SK-N-MC (cell line): Measurements from ENCODE around the gene FGA.

Experiments
- DNase-seq: peaks from one replicate; pipeline ENCODE4 v3.0.0-alpha.2; 2011; ENCODE audit warnings: low read depth, low spot score
- H3K27ac ChIP-seq: fragments of 200-600 bp; sonication (generic); 2 replicates; pipeline ENCODE4 v1.5.1; 2016; ENCODE audit warnings: mixed run types
- H3K36me3 ChIP-seq: fragments of 200-600 bp; sonication (generic); 2 replicates; pipeline ENCODE4 v1.6.1; 2017; ENCODE audit warnings: antibody characterized with exemption, low read length, mixed read lengths; ENCODE audit not compliant: insufficient read depth
- H3K4me3 ChIP-seq: fragments of 200-600 bp; sonication (generic); 2 replicates; pipeline ENCODE4 v1.5.1; 2016
- H3K9ac ChIP-seq: fragments of 200-600 bp; sonication (generic); 2 replicates; pipeline ENCODE4 v1.8.0; 2017; ENCODE audit warnings: mixed run types, mixed read lengths; ENCODE audit not compliant: insufficient read length
- H3K9me3 ChIP-seq: fragments of 200-600 bp; sonication (generic); 2 replicates; pipeline ENCODE4 v1.6.1; 2017; ENCODE audit warnings: low read depth, mild to moderate bottlenecking, antibody characterized with exemption, low read length, moderate library complexity, mixed read lengths
- EZH2 ChIP-seq: fragments of 200-600 bp; sonication (generic); IDR thresholded peaks from one replicate; pipeline ENCODE4 v1.6.1; 2017; ENCODE audit warnings: antibody characterized with exemption
- FOXP2 ChIP-seq: optimal IDR thresholded peaks from 2 replicates; pipeline ENCODE3; 2011; ENCODE audit warnings: mild to moderate bottlenecking, moderate library complexity; ENCODE audit not compliant: insufficient read depth; ENCODE audit errors: extremely low read length, control extremely low read depth
- POLR2AphosphoS5 ChIP-seq: IDR thresholded peaks from 2 replicates; pipeline ENCODE4 v1.6.1; 2012; ENCODE audit warnings: mild to moderate bottlenecking, low read depth, low read length, borderline replicate concordance

The FGA gene

DNA sequence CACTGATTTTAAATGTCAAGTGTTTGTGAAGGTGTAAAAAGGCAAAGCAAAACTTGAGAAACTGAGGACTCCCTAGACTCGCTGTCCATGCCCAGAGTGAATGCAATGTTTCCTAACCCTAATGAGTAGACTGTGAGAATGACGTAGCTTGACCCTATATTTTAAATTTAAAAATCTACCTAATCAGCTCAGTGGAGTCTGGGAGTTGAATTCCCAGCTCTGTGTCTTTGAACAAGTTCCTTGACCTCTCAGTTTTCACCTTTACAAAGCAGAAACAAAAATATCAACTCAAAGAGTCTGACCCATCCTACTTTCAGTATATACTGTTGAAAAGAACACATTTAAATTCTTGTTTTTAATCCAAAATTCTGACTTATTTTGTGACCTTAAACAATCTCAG, 2.3 kb downstream of the FGA start:
- H3K36me3 ChIP-seq: no peaks in the 10 kb centered on the region
- H3K9ac ChIP-seq: no peak overlapping the region
- no peaks in the 10 kb centered on the region for H3K9me3 ChIP-seq
- TF ChIP-seq POLR2AphosphoS5: no peak
- TF ChIP-seq EZH2: no peak
- no peak for TF ChIP-seq FOXP2
- DNase-seq: no peak
- H3K4me3 ChIP-seq: no peak overlapping the region
- H3K27ac ChIP-seq: no peak overlapping the region

- no peak overlapping the region for H3K27ac ChIP-seq
- H3K9ac ChIP-seq: no peak overlapping the region
- no peaks in the 10 kb centered on the region for H3K9me3 ChIP-seq
- H3K4me3 ChIP-seq: no peak overlapping the region
- DNase-seq: no peak
- TF ChIP-seq POLR2AphosphoS5: no peak
- no peak for TF ChIP-seq FOXP2
- no peak for TF ChIP-seq EZH2
- no peaks in the 10 kb centered on the region for H3K36me3 ChIP-seq
Measured at GRCh38 chr4:154586296-154587033, 4.1 kb downstream of the FGA start.

- Histone ChIP-seq H3K27ac (no peak overlapping the region), H3K9ac (no peak overlapping the region), H3K9me3 (no peaks in the 10 kb centered on the region), H3K36me3 (no peaks in the 10 kb centered on the region), H3K4me3 (no peak overlapping the region)
- no peak for DNase-seq
- TF ChIP-seq POLR2AphosphoS5: no peak
- TF ChIP-seq FOXP2: no peak
- no peak for TF ChIP-seq EZH2
Measured at GRCh38 chr4:154585369-154586018, 5.0 kb downstream of the FGA start.

GRCh38 chr4:154584259-154584658, 6.3 kb downstream of the FGA start:
- Histone ChIP-seq H3K36me3 (no peaks in the 10 kb centered on the region), H3K4me3 (no peak overlapping the region), H3K27ac (no peak overlapping the region), H3K9ac (no peak overlapping the region), H3K9me3 (no peaks in the 10 kb centered on the region)
- no peak for TF ChIP-seq FOXP2
- TF ChIP-seq EZH2: no peak
- TF ChIP-seq POLR2AphosphoS5: no peak
- no peak for DNase-seq

GRCh38 chr4:154583677-154584076, 6.9 kb downstream of the FGA start:
- H3K27ac ChIP-seq: no peak overlapping the region
- no peak for DNase-seq
- H3K9me3 ChIP-seq: no peaks in the 10 kb centered on the region
- no peak overlapping the region for H3K9ac ChIP-seq
- no peak for TF ChIP-seq POLR2AphosphoS5
- no peak for TF ChIP-seq EZH2
- no peak overlapping the region for H3K4me3 ChIP-seq
- H3K36me3 ChIP-seq: no peaks in the 10 kb centered on the region

DNA sequence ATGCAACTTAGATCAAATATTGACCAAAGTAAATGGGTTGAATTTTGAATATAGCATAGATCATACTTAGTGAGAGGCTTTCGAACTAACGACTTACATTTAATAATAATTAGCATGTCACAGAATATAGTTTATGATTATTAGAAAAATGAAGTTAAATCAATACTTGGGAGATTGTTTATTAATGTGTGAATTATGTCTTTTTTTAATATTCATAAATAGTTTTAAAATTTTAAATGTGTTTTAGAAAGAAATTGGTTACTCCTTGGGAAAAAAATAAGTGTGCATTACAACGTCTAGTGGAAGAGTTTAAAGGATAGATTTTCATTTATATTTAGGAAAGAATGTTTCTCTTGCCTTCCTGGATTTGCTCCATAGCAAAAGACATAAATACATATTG, 7.3 kb downstream of the FGA start:
- Histone ChIP-seq H3K9ac (no peak overlapping the region), H3K27ac (no peak overlapping the region), H3K9me3 (no peaks in the 10 kb centered on the region), H3K36me3 (no peaks in the 10 kb centered on the region), H3K4me3 (no peak overlapping the region)
- TF ChIP-seq EZH2: no peak
- TF ChIP-seq FOXP2: no peak
- TF ChIP-seq POLR2AphosphoS5: no peak
- DNase-seq: no peak

GRCh38 chr4:154582723-154583122, 7.8 kb downstream of the FGA start:
- no peaks in the 10 kb centered on the region for H3K36me3 ChIP-seq
- no peak for DNase-seq
- H3K27ac ChIP-seq: no peak overlapping the region
- H3K9ac ChIP-seq: no peak overlapping the region
- no peaks in the 10 kb centered on the region for H3K9me3 ChIP-seq
- TF ChIP-seq POLR2AphosphoS5 (no peak), EZH2 (no peak), FOXP2 (no peak)
- no peak overlapping the region for H3K4me3 ChIP-seq

- DNase-seq: no peak
- no peaks in the 10 kb centered on the region for H3K9me3 ChIP-seq
- no peak overlapping the region for H3K9ac ChIP-seq
- H3K36me3 ChIP-seq: no peaks in the 10 kb centered on the region
- H3K4me3 ChIP-seq: no peak overlapping the region
- TF ChIP-seq FOXP2: no peak
- no peak for TF ChIP-seq EZH2
- no peak for TF ChIP-seq POLR2AphosphoS5
- no peak overlapping the region for H3K27ac ChIP-seq
Measured at GRCh38 chr4:154579927-154580326, 10.6 kb downstream of the FGA start.

- no peak overlapping the region for H3K4me3 ChIP-seq
- no peak for TF ChIP-seq EZH2
- no peak for TF ChIP-seq FOXP2
- TF ChIP-seq POLR2AphosphoS5: no peak
- H3K9me3 ChIP-seq: no peaks in the 10 kb centered on the region
- no peak overlapping the region for H3K27ac ChIP-seq
- no peaks in the 10 kb centered on the region for H3K36me3 ChIP-seq
- DNase-seq: no peak
- H3K9ac ChIP-seq: no peak overlapping the region
Measured at GRCh38 chr4:154578919-154579318, 11.6 kb downstream of the FGA start.
